Effector memory CD4-positive, alpha-beta T cell (primary cell): ENCODE results near the gene PCSK6.

Source experiments
- DNase-seq, 3 donors: peaks; one replicate each; pipeline ENCODE4 v3.0.0-alpha.2; 2020
- H3K27ac ChIP-seq: 2 replicates; pipeline ENCODE4 v1.7.0; 2013; ENCODE audit warnings: mild to moderate bottlenecking, low read length, moderate library complexity; ENCODE audit not compliant: insufficient read depth, poor library complexity, severe bottlenecking
- H3K27me3 ChIP-seq: replicated peaks from 2 replicates; pipeline ENCODE4 v1.7.0; 2013; ENCODE audit warnings: mild to moderate bottlenecking, low read length; ENCODE audit not compliant: insufficient read depth, control insufficient read depth, poor library complexity, severe bottlenecking
- H3K36me3 ChIP-seq: 2 replicates; pipeline ENCODE4 v1.7.0; 2013; ENCODE audit warnings: mild to moderate bottlenecking, low read length, moderate library complexity; ENCODE audit not compliant: control insufficient read depth, insufficient read depth
- H3K4me1 ChIP-seq: 2 replicates; pipeline ENCODE4 v1.7.0; 2013; ENCODE audit warnings: low read length, mild to moderate bottlenecking; ENCODE audit not compliant: control insufficient read depth, insufficient read depth, poor library complexity, severe bottlenecking
- H3K4me3 ChIP-seq: 2 replicates; pipeline ENCODE4 v1.7.0; 2013; ENCODE audit warnings: low read length, low read depth, mild to moderate bottlenecking; ENCODE audit not compliant: insufficient read depth, poor library complexity, severe bottlenecking
- H3K9me3 ChIP-seq: 2 replicates; pipeline ENCODE4 v1.7.0; 2013; ENCODE audit warnings: mild to moderate bottlenecking, low read length, moderate library complexity; ENCODE audit not compliant: control insufficient read depth

The PCSK6 gene

GRCh38 chr15:101499863-101500713, 10.6 kb upstream of the PCSK6 start:
- Histone ChIP-seq H3K9me3 (no peaks in the 10 kb centered on the region), H3K27me3 (peaks cover 4% of the 10 kb centered on the region), H3K27ac (no peak overlapping the region), H3K4me1 (no peaks in the 10 kb centered on the region), H3K36me3 (no peaks in the 10 kb centered on the region), H3K4me3 (no peak overlapping the region)
- no peak for DNase-seq

- no peak overlapping the region for H3K27ac ChIP-seq
- no peaks in the 10 kb centered on the region for H3K9me3 ChIP-seq
- peaks cover 9% of the 10 kb centered on the region for H3K27me3 ChIP-seq
- no peaks in the 10 kb centered on the region for H3K36me3 ChIP-seq
- H3K4me1 ChIP-seq, result no peaks in the 10 kb centered on the region
- DNase-seq, result no peak
- no peak overlapping the region for H3K4me3 ChIP-seq
Observed at GRCh38 chr15:101498717-101499480, 9.4 kb upstream of the PCSK6 start.

- H3K27me3 ChIP-seq, result peaks cover 9% of the 10 kb centered on the region
- H3K4me1 ChIP-seq, result no peaks in the 10 kb centered on the region
- H3K27ac ChIP-seq, result no peak overlapping the region
- H3K36me3 ChIP-seq, result no peaks in the 10 kb centered on the region
- H3K9me3 ChIP-seq, result no peaks in the 10 kb centered on the region
- no peak overlapping the region for H3K4me3 ChIP-seq
- no peak for DNase-seq
Observed at GRCh38 chr15:101498076-101498716, 8.7 kb upstream of the PCSK6 start.

- no peak for DNase-seq
- H3K4me3 ChIP-seq, result no peak overlapping the region
- H3K36me3 ChIP-seq, result no peaks in the 10 kb centered on the region
- H3K4me1 ChIP-seq, result no peaks in the 10 kb centered on the region
- H3K27ac ChIP-seq, result no peak overlapping the region
- peaks cover 9% of the 10 kb centered on the region for H3K27me3 ChIP-seq
- no peaks in the 10 kb centered on the region for H3K9me3 ChIP-seq
Observed at GRCh38 chr15:101497484-101498034, 8.1 kb upstream of the PCSK6 start.

GRCh38 chr15:101497017-101497416, 7.5 kb upstream of the PCSK6 start:
- H3K27ac ChIP-seq, result no peak overlapping the region
- DNase-seq, result no peak
- no peaks in the 10 kb centered on the region for H3K9me3 ChIP-seq
- no peaks in the 10 kb centered on the region for H3K36me3 ChIP-seq
- H3K27me3 ChIP-seq, result peaks cover 9% of the 10 kb centered on the region
- H3K4me1 ChIP-seq, result no peaks in the 10 kb centered on the region
- H3K4me3 ChIP-seq, result no peak overlapping the region

GRCh38 chr15:101496198-101496986, 6.9 kb upstream of the PCSK6 start:
- no peaks in the 10 kb centered on the region for H3K36me3 ChIP-seq
- H3K27me3 ChIP-seq, result peaks cover 13% of the 10 kb centered on the region
- no peak overlapping the region for H3K4me3 ChIP-seq
- H3K9me3 ChIP-seq, result no peaks in the 10 kb centered on the region
- DNase-seq, result no peak
- H3K27ac ChIP-seq, result no peak overlapping the region
- no peaks in the 10 kb centered on the region for H3K4me1 ChIP-seq

GRCh38 chr15:101495334-101496197, 6.1 kb upstream of the PCSK6 start:
- DNase-seq, result no peak
- no peak overlapping the region for H3K4me3 ChIP-seq
- H3K27me3 ChIP-seq, result peaks cover 21% of the 10 kb centered on the region
- H3K9me3 ChIP-seq, result no peaks in the 10 kb centered on the region
- no peaks in the 10 kb centered on the region for H3K4me1 ChIP-seq
- no peak overlapping the region for H3K27ac ChIP-seq
- no peaks in the 10 kb centered on the region for H3K36me3 ChIP-seq

GRCh38 chr15:101494251-101494796, 4.8 kb upstream of the PCSK6 start:
- Histone ChIP-seq H3K4me1 (no peaks in the 10 kb centered on the region), H3K27ac (no peak overlapping the region), H3K4me3 (no peak overlapping the region), H3K9me3 (no peaks in the 10 kb centered on the region), H3K27me3 (peaks cover 26% of the 10 kb centered on the region), H3K36me3 (no peaks in the 10 kb centered on the region)
- no peak for DNase-seq
